ENCODE results near the gene MS4A18.
"Not testable (repeated sequence)": the region's sequence is repeated elsewhere in the genome, so short reads cannot be mapped to it uniquely, and the experiment has no call there.

DNA sequence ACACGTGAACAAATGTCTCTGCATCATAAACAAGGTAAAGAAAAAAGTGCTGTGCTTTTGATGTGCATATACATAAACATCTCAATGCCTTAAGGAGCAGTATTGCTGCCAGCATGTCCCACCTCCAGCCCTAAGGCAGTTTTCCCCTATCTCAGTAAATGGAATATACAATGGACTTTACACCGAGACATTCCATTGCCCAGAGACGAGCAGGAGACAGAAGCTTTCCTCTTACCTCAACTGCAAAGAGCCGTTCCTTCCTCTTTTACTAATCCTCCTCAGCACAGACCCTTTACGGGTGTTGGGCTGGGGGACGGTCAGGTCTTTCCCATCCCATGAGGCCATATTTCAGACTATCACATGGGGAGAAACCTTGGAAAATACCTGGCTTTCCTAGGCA, 11.1 kb upstream of the MS4A18 start:
- TF ChIP-seq, protein P1, sequence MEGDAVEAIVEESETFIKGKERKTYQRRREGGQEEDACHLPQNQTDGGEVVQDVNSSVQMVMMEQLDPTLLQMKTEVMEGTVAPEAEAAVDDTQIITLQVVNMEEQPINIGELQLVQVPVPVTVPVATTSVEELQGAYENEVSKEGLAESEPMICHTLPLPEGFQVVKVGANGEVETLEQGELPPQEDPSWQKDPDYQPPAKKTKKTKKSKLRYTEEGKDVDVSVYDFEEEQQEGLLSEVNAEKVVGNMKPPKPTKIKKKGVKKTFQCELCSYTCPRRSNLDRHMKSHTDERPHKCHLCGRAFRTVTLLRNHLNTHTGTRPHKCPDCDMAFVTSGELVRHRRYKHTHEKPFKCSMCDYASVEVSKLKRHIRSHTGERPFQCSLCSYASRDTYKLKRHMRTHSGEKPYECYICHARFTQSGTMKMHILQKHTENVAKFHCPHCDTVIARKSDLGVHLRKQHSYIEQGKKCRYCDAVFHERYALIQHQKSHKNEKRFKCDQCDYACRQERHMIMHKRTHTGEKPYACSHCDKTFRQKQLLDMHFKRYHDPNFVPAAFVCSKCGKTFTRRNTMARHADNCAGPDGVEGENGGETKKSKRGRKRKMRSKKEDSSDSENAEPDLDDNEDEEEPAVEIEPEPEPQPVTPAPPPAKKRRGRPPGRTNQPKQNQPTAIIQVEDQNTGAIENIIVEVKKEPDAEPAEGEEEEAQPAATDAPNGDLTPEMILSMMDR (IDR thresholded peaks at IDR 0.05): not testable (repeated sequence)
- TF ChIP-seq ZFX (IDR thresholded peaks at IDR 0.05; ENCODE audit: borderline replicate concordance): not testable (repeated sequence)
